Mucosa of descending colon (tissue), 3 donors: ENCODE results near the gene HERPUD1. TPM values are rescaled to one million over a fixed set of nuclear protein-coding genes. Genes with fewer than 3 reads are reported as not detected.
"Not testable (repeated sequence)": the region's sequence is repeated elsewhere in the genome, so short reads cannot be mapped to it uniquely, and the experiment has no call there.

Experiments used
- ATAC-seq: fragments of 200-7000 bp; cut with Tn5 transposase; one replicate; pipeline ENCODE4 v1.9.1; 2020; ENCODE audit warnings: mild to moderate bottlenecking, moderate library complexity
- DNase-seq, 3 donors: peaks; one replicate each; pipeline ENCODE4 v3.0.0-alpha.2; 2020
- H3K36me3 ChIP-seq: fragments of 200-600 bp; one replicate; pipeline ENCODE4 v1.8.0; 2021; ENCODE audit warnings: low read depth, mild to moderate bottlenecking
- H3K4me1 ChIP-seq: fragments of 200-600 bp; one replicate; pipeline ENCODE4 v1.8.0; 2021; ENCODE audit warnings: low read depth, mild to moderate bottlenecking
- H3K4me3 ChIP-seq: fragments of 200-600 bp; one replicate; pipeline ENCODE4 v1.8.0; 2021; ENCODE audit warnings: mild to moderate bottlenecking
- H3K9me3 ChIP-seq: fragments of 200-600 bp; one replicate; pipeline ENCODE4 v1.8.0; 2021; ENCODE audit warnings: mild to moderate bottlenecking
- intact Hi-C, 2 donors: fragments of 100-400 bp; cut with DNase I in 1 of 2; cut with micrococcal nuclease in 1 of 2; formaldehyde crosslinking; loops; one replicate each; pipeline versions ENCODE4 v1.11.0 to v1.11.1; 2022; cut with DNase I, micrococcal nuclease
- total RNA-seq, 3 donors: library from RNA; stranded (reverse); fragmentation: NEBNext Ultra II Directional in 2 of 3; extraction: Animal tissue kit (Norgen Biotek cat#: 25700) in 2 of 3; gene quantifications; one replicate each; pipeline versions ENCODE4 v1.2.1 to v1.2.4, GENCODE V29; 2021 to 2023
- TF ChIP-seq, protein P1 (sequence below): fragments of 200-600 bp; IDR thresholded peaks from one replicate; pipeline ENCODE4 v1.8.0; 2022; ENCODE audit warnings: antibody characterized with exemption, mild to moderate bottlenecking
- donor health status: DM: no; HTN: no; CAD: no; lungs with moderate emphysema.
- donor health status: DM: no; HTN: no; CAD: no.
- donor health status: DM: no; HTN: yes; CAD: no.

The HERPUD1 gene
- total RNA-seq, 3 donors from 2014 or later, result 130 to 165 (median 159) TPM

DNA sequence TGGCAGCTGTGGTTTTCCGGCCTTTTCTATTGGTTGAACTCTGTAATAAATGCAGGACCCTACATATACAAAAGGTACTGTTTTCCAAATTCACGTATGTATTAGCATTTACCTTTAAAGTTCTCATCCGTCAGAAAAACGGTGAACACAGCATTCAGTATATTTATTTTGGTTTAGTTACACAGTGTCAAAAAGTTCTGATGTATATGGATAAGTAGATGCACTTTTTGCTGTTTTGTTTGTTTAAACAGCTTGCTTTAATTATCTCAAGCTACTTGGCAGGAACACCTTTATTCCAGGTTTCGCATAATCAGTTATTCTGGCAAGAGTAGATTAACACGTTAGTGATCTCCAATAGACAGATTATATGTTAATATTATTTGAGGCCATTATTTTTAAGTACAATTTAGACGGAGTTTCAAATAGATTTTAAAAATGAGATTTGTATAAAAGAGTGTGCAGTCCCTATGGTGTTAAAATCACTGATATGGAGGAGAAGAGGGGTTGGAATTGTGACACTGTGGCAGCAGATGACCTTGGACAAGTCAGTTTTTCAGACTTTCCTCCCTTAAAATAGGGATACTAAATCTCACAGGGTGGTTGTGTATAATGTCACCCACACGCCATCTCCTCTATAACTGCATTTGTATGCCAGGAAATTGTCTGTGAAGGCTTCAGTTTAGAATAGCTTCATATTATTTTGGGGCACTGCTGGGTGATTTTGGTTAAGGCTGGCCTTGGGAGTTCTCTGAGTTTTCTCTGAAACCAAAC lies 2.1 kb downstream of the HERPUD1 start:
- TF ChIP-seq, protein P1, sequence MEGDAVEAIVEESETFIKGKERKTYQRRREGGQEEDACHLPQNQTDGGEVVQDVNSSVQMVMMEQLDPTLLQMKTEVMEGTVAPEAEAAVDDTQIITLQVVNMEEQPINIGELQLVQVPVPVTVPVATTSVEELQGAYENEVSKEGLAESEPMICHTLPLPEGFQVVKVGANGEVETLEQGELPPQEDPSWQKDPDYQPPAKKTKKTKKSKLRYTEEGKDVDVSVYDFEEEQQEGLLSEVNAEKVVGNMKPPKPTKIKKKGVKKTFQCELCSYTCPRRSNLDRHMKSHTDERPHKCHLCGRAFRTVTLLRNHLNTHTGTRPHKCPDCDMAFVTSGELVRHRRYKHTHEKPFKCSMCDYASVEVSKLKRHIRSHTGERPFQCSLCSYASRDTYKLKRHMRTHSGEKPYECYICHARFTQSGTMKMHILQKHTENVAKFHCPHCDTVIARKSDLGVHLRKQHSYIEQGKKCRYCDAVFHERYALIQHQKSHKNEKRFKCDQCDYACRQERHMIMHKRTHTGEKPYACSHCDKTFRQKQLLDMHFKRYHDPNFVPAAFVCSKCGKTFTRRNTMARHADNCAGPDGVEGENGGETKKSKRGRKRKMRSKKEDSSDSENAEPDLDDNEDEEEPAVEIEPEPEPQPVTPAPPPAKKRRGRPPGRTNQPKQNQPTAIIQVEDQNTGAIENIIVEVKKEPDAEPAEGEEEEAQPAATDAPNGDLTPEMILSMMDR, result no peak
- intact Hi-C loops, result no loop called here
- Histone ChIP-seq H3K4me3 (peak overlapping the region; percentile 100), H3K36me3 (peaks cover 29% of the 10 kb centered on the region), H3K4me1 (peaks cover 22% of the 10 kb centered on the region), H3K9me3 (no peaks in the 10 kb centered on the region)
- ATAC-seq (no peak), DNase-seq (no peak)

GRCh38 chr16:56934599-56935145 lies 2.7 kb downstream of the HERPUD1 start:
- peaks cover 22% of the 10 kb centered on the region for H3K4me1 ChIP-seq
- ATAC-seq, H3K4me3 ChIP-seq, DNase-seq, intact Hi-C loops, H3K9me3 ChIP-seq: not testable (repeated sequence)
- peaks cover 31% of the 10 kb centered on the region for H3K36me3 ChIP-seq

DNA sequence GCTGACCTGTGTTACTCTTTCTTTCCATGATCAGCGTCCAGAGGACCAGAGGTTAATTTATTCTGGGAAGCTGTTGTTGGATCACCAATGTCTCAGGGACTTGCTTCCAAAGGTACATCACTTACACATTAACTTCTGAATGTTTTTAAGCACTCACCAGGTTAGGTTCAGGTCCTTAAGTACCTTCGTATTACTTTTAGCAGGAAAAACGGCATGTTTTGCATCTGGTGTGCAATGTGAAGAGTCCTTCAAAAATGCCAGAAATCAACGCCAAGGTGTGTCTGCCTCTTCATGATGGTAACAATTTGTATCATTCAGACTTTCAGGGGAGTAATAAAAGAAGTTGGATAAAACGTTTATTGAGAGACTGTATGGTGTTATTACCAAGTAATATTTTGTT lies 3.3 kb downstream of the HERPUD1 start:
- intact Hi-C loops, result no loop called here
- ATAC-seq (no peak), DNase-seq (no peak)
- Histone ChIP-seq H3K9me3 (no peaks in the 10 kb centered on the region), H3K4me3 (no peak overlapping the region), H3K36me3 (peaks cover 35% of the 10 kb centered on the region), H3K4me1 (peaks cover 22% of the 10 kb centered on the region)
- TF ChIP-seq, protein P1, result no peak

GRCh38 chr16:56936491-56936890 lies 4.5 kb downstream of the HERPUD1 start:
- ATAC-seq, result no peak
- peaks cover 40% of the 10 kb centered on the region for H3K36me3 ChIP-seq
- H3K4me3 ChIP-seq, result no peak overlapping the region
- H3K4me1 ChIP-seq, result peaks cover 15% of the 10 kb centered on the region
- intact Hi-C loops, result no loop called here
- H3K9me3 ChIP-seq, result no peaks in the 10 kb centered on the region
- TF ChIP-seq, protein P1, result no peak
- no peak for DNase-seq

- DNase-seq, result no peak
- Histone ChIP-seq H3K36me3 (peaks cover 40% of the 10 kb centered on the region), H3K4me1 (peaks cover 15% of the 10 kb centered on the region), H3K9me3 (no peaks in the 10 kb centered on the region), H3K4me3 (no peak overlapping the region)
- intact Hi-C loops, result no loop called here
- no peak for ATAC-seq
- TF ChIP-seq, protein P1, result no peak
Measured at GRCh38 chr16:56936950-56937349, 5.0 kb downstream of the HERPUD1 start.
